Liver (tissue), 9 donors: ENCODE data around the gene SEPTIN2. TPM values are rescaled to one million over a fixed set of nuclear protein-coding genes. Genes with fewer than 3 reads are reported as not detected.
A peak's percentile ranks its signal among the peaks of the same experiment; 100 is the strongest.

Source experiments
- DNase-seq: peaks from one replicate; pipeline ENCODE4 v3.0.0-alpha.2; 2017; ENCODE audit warnings: low spot score
- H3K27ac ChIP-seq, 2 donors: one replicate each; pipeline ENCODE4 v1.7.0; 2013; ENCODE audit warnings: inconsistent platforms in 2 of 2, low read length in 2 of 2, control low read depth in 1 of 2, low read depth in 1 of 2, mild to moderate bottlenecking in 1 of 2
- H3K27me3 ChIP-seq, 4 donors: one replicate each; pipeline versions ENCODE4 v1.6.1 to v1.7.0; 2013; ENCODE audit warnings: low read length in 3 of 4, inconsistent platforms in 1 of 4, mild to moderate bottlenecking in 1 of 4, moderate library complexity in 1 of 4; ENCODE audit not compliant: control insufficient read depth in 4 of 4, insufficient read depth in 4 of 4
- H3K36me3 ChIP-seq, 4 donors: one replicate each; pipeline versions ENCODE4 v1.6.1 to v1.7.0; 2013; ENCODE audit warnings: low read length in 3 of 4, mild to moderate bottlenecking in 3 of 4, low read depth in 1 of 4, moderate library complexity in 1 of 4; ENCODE audit not compliant: control insufficient read depth in 4 of 4, insufficient read depth in 3 of 4
- H3K4me1 ChIP-seq, 4 donors: one replicate each; pipeline versions ENCODE4 v1.6.1 to v1.7.0; 2013; ENCODE audit warnings: low read length in 3 of 4, mild to moderate bottlenecking in 3 of 4, moderate library complexity in 1 of 4; ENCODE audit not compliant: control insufficient read depth in 4 of 4, insufficient read depth in 4 of 4
- H3K4me3 ChIP-seq, 3 donors: one replicate each; pipeline versions ENCODE4 v1.6.1 to v1.7.0; 2013; ENCODE audit warnings: low read length in 3 of 3, control low read depth in 1 of 3, low read depth in 1 of 3, mild to moderate bottlenecking in 1 of 3
- H3K9ac ChIP-seq, 2 donors: one replicate each; pipeline ENCODE4 v1.7.0; 2013; ENCODE audit warnings: low read length in 2 of 2, mild to moderate bottlenecking in 2 of 2, moderate library complexity in 2 of 2, control low read depth in 1 of 2, low read depth in 1 of 2
- H3K9me3 ChIP-seq, 4 donors: one replicate each; pipeline versions ENCODE4 v1.6.1 to v1.7.0; 2013; ENCODE audit warnings: low read length in 3 of 4; ENCODE audit not compliant: control insufficient read depth in 4 of 4
- EGR1 ChIP-seq, 2 donors: IDR thresholded peaks; 2 replicates each; pipeline ENCODE4 v1.6.1; 2016 to 2018; ENCODE audit warnings: antibody characterized with exemption in 2 of 2, low read depth in 2 of 2
- FOXA1 ChIP-seq: IDR thresholded peaks from 2 replicates; pipeline ENCODE4 v1.6.1; 2016; ENCODE audit warnings: antibody characterized with exemption
- FOXA2 ChIP-seq: IDR thresholded peaks from 2 replicates; pipeline ENCODE4 v1.6.1; 2016; ENCODE audit warnings: antibody characterized with exemption
- HNF4A ChIP-seq, 2 donors: conservative IDR thresholded peaks; 2 replicates each; pipeline ENCODE4 v1.6.1; 2016; ENCODE audit warnings: antibody characterized with exemption in 2 of 2, mild to moderate bottlenecking in 2 of 2
- HNF4G ChIP-seq: IDR thresholded peaks from 2 replicates; pipeline ENCODE4 v1.6.1; 2016; ENCODE audit warnings: antibody characterized with exemption
- JUND ChIP-seq, 2 donors: IDR thresholded peaks; 2 replicates each; pipeline ENCODE4 v1.6.1; 2016; ENCODE audit warnings: antibody characterized with exemption in 2 of 2
- NR2F2 ChIP-seq: IDR thresholded peaks from 2 replicates; pipeline ENCODE4 v1.6.1; 2016; ENCODE audit warnings: antibody characterized with exemption
- RAD21 ChIP-seq, 2 donors: IDR thresholded peaks; 2 replicates each; pipeline ENCODE4 v1.6.1; 2016; ENCODE audit warnings: antibody characterized with exemption in 2 of 2, mild to moderate bottlenecking in 2 of 2
- RXRA ChIP-seq, 2 donors: IDR thresholded peaks; 2 replicates each; pipeline ENCODE4 v1.6.1; 2017 to 2018; ENCODE audit warnings: antibody characterized with exemption in 2 of 2, mild to moderate bottlenecking in 1 of 2
- SP1 ChIP-seq: IDR thresholded peaks from 2 replicates; pipeline ENCODE4 v1.6.1; 2018; ENCODE audit warnings: antibody characterized with exemption, mild to moderate bottlenecking
- TAF1 ChIP-seq: conservative IDR thresholded peaks from 2 replicates; pipeline ENCODE4 v1.6.1; 2016; ENCODE audit warnings: antibody characterized with exemption, mild to moderate bottlenecking
- YY1 ChIP-seq: IDR thresholded peaks from 2 replicates; pipeline ENCODE4 v1.6.1; 2016; ENCODE audit warnings: antibody characterized with exemption, mild to moderate bottlenecking
- WGBS: extraction: QIAGEN DNeasy Blood & Tissue Kit; methylation state at CpG from one replicate; pipeline ENCODE4 v1.1.7; 2013; 5-methylcytosine and 5-hydroxymethylcytosine counted together
- polyA plus RNA-seq, 2 donors: library from polyadenylated mRNA; stranded (reverse) in 1 of 2; unstranded in 1 of 2; fragments of 200-250 nt in 1 of 2; fragments of >200 nt in 1 of 2; fragmentation: Nextera tagmentation in 1 of 2; extraction: Ambion mirVana in 1 of 2; gene quantifications; one replicate each; pipeline versions ENCODE4 v1.2.1 to v1.2.3, GENCODE V29; 2013 to 2015
- total RNA-seq, 2 donors: library from RNA; depleted of rRNA; stranded (reverse); fragments of >200 nt; gene quantifications; one replicate each; pipeline ENCODE4 v1.2.3, GENCODE V29; 2014
- TF ChIP-seq, protein P1 (sequence below): IDR thresholded peaks from 2 replicates; pipeline ENCODE4 v1.6.1; 2016; ENCODE audit warnings: antibody characterized with exemption
- TF ChIP-seq, protein P2 (sequence below): IDR thresholded peaks from 2 replicates; pipeline ENCODE4 v1.6.1; 2016; ENCODE audit warnings: antibody characterized with exemption
- TF ChIP-seq, protein P3 (sequence below): IDR thresholded peaks from 2 replicates; pipeline ENCODE4 v1.6.1; 2016; ENCODE audit warnings: antibody characterized with exemption, mild to moderate bottlenecking
- TF ChIP-seq, protein P4 (sequence below): fragments of 150-350 bp; IDR thresholded peaks from 2 replicates; pipeline ENCODE4 v1.5.1; 2017; ENCODE audit warnings: improper control_type of control experiment, low read depth, low read length; ENCODE audit not compliant: missing input control
- TF ChIP-seq, protein P5 (sequence below): IDR thresholded peaks from 2 replicates; pipeline ENCODE4 v1.6.1; 2016; ENCODE audit warnings: antibody characterized with exemption
- donor health status: healthy.
- donor health status: healthy.
- donor health status: healthy.
- donor health status: healthy.
- donor health status: healthy.

The SEPTIN2 gene
- total and polyA plus RNA-seq, 4 donors, result 63.7 to 147 (median 96.9) TPM

DNA sequence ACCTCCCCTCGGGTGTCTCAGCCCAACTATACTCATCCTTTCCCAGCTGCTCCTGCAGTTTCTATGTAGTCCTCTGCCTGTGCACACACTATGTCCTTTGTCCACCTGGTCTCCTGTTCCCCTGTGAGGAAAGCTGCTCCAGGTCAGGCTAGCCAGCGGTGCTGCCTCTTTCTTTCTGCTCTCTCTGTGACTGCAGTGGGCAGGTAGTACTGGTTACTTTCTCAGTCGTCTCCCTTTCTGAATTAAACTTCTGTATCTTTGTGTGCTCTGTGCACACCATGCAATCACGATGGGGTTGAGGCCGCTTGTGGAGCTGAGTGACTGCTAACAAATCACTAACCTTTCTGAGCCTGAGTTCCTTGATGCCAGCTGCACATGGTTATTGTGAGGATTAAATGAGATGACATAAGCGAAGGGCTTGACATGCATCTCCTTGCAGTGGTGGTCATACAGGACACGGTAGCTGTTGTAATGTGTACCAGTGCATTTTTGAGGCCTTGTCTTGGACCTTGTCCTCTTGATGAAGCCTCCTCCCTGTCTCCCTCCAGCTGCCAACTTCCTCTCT is 43.8 kb downstream of the SEPTIN2 start:
- H3K9me3 ChIP-seq, result no peaks in the 10 kb centered on the region
- 60% methylated on average over 7 of the region's 7 CpGs for WGBS
- H3K36me3 ChIP-seq, result no peaks in the 10 kb centered on the region
- TF ChIP-seq HNF4A (conservative IDR thresholded peaks at IDR 0.05), result peak; percentile 73 to 75
- TF ChIP-seq SP1, result peak; percentile 34
- no peak for TF ChIP-seq FOXA1
- TF ChIP-seq RXRA (IDR thresholded peaks at IDR 0.05), result peak in 1 of 2 donors; percentile 9
- peak; percentile 44 for TF ChIP-seq HNF4G
- H3K4me3 ChIP-seq, result no peak overlapping the region
- H3K9ac ChIP-seq, result no peak overlapping the region
- H3K4me1 ChIP-seq, result peaks cover 10 to 63% (median 54%) of the 10 kb centered on the region in 4 donors
- peak overlapping the region; percentile 8 to 90 for H3K27ac ChIP-seq
- no peak for DNase-seq
- H3K27me3 ChIP-seq, result no peaks in the 10 kb centered on the region

DNA sequence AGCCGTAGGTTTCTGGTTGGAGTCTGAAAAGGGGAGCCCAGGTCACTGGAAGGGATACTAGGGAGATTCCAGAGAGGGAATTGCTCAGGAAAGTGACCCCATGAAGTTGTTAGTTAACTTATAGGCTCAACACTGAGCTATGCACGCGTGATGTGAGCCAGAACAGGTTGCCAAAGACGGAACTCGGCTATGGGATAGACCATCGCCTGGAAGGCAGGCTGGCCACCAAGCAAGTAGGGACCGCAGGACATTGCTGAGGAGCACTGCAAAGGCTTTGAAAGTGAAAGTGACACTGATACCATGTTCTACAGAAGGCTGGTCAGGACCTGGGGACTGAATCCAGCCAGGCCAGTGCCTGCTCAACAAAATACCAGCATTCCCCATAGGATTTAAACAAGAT is 47.7 kb downstream of the SEPTIN2 start:
- Histone ChIP-seq H3K36me3 (no peaks in the 10 kb centered on the region), H3K4me1 (peaks cover 7 to 37% (median 31%) of the 10 kb centered on the region in 4 donors), H3K9ac (no peak overlapping the region), H3K27me3 (no peaks in the 10 kb centered on the region), H3K9me3 (no peaks in the 10 kb centered on the region), H3K4me3 (no peak overlapping the region), H3K27ac (peak overlapping the region; percentile 26 to 29)
- TF ChIP-seq, protein P1, sequence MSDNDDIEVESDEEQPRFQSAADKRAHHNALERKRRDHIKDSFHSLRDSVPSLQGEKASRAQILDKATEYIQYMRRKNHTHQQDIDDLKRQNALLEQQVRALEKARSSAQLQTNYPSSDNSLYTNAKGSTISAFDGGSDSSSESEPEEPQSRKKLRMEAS, result no peak
- TF ChIP-seq HNF4A (conservative IDR thresholded peaks at IDR 0.05) (no peak), FOXA2 (no peak), RXRA (IDR thresholded peaks at IDR 0.05) (no peak), RAD21 (IDR thresholded peaks at IDR 0.05) (no peak), TAF1 (no peak), FOXA1 (no peak), HNF4G (no peak), JUND (IDR thresholded peaks at IDR 0.05) (no peak), NR2F2 (no peak), EGR1 (IDR thresholded peaks at IDR 0.05; ENCODE audit: low read depth in 2 of 2) (no peak), YY1 (no peak)
- TF ChIP-seq, protein P2, sequence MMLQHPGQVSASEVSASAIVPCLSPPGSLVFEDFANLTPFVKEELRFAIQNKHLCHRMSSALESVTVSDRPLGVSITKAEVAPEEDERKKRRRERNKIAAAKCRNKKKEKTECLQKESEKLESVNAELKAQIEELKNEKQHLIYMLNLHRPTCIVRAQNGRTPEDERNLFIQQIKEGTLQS, result no peak
- TF ChIP-seq, protein P3, sequence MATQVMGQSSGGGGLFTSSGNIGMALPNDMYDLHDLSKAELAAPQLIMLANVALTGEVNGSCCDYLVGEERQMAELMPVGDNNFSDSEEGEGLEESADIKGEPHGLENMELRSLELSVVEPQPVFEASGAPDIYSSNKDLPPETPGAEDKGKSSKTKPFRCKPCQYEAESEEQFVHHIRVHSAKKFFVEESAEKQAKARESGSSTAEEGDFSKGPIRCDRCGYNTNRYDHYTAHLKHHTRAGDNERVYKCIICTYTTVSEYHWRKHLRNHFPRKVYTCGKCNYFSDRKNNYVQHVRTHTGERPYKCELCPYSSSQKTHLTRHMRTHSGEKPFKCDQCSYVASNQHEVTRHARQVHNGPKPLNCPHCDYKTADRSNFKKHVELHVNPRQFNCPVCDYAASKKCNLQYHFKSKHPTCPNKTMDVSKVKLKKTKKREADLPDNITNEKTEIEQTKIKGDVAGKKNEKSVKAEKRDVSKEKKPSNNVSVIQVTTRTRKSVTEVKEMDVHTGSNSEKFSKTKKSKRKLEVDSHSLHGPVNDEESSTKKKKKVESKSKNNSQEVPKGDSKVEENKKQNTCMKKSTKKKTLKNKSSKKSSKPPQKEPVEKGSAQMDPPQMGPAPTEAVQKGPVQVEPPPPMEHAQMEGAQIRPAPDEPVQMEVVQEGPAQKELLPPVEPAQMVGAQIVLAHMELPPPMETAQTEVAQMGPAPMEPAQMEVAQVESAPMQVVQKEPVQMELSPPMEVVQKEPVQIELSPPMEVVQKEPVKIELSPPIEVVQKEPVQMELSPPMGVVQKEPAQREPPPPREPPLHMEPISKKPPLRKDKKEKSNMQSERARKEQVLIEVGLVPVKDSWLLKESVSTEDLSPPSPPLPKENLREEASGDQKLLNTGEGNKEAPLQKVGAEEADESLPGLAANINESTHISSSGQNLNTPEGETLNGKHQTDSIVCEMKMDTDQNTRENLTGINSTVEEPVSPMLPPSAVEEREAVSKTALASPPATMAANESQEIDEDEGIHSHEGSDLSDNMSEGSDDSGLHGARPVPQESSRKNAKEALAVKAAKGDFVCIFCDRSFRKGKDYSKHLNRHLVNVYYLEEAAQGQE, result no peak
- TF ChIP-seq, protein P4, sequence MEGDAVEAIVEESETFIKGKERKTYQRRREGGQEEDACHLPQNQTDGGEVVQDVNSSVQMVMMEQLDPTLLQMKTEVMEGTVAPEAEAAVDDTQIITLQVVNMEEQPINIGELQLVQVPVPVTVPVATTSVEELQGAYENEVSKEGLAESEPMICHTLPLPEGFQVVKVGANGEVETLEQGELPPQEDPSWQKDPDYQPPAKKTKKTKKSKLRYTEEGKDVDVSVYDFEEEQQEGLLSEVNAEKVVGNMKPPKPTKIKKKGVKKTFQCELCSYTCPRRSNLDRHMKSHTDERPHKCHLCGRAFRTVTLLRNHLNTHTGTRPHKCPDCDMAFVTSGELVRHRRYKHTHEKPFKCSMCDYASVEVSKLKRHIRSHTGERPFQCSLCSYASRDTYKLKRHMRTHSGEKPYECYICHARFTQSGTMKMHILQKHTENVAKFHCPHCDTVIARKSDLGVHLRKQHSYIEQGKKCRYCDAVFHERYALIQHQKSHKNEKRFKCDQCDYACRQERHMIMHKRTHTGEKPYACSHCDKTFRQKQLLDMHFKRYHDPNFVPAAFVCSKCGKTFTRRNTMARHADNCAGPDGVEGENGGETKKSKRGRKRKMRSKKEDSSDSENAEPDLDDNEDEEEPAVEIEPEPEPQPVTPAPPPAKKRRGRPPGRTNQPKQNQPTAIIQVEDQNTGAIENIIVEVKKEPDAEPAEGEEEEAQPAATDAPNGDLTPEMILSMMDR, result no peak
- TF ChIP-seq, protein P5, sequence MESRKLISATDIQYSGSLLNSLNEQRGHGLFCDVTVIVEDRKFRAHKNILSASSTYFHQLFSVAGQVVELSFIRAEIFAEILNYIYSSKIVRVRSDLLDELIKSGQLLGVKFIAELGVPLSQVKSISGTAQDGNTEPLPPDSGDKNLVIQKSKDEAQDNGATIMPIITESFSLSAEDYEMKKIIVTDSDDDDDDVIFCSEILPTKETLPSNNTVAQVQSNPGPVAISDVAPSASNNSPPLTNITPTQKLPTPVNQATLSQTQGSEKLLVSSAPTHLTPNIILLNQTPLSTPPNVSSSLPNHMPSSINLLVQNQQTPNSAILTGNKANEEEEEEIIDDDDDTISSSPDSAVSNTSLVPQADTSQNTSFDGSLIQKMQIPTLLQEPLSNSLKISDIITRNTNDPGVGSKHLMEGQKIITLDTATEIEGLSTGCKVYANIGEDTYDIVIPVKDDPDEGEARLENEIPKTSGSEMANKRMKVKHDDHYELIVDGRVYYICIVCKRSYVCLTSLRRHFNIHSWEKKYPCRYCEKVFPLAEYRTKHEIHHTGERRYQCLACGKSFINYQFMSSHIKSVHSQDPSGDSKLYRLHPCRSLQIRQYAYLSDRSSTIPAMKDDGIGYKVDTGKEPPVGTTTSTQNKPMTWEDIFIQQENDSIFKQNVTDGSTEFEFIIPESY, result no peak
- WGBS, result 45% methylated on average over 7 of the region's 7 CpGs
- no peak for DNase-seq
